ENCODE measurements around the gene BCAS3.

The BCAS3 gene

GRCh38 chr17:61394630-61395408 is 717.2 kb downstream of the BCAS3 start:
- DNase-seq, result no peak

GRCh38 chr17:61395409-61395982 is 717.8 kb downstream of the BCAS3 start:
- DNase-seq, result no peak

- DNase-seq, result no peak
Observed at GRCh38 chr17:61395983-61396585, 718.4 kb downstream of the BCAS3 start.

GRCh38 chr17:61396586-61397085 is 719.0 kb downstream of the BCAS3 start:
- no peak for DNase-seq

GRCh38 chr17:61397086-61397842 is 719.6 kb downstream of the BCAS3 start:
- no peak for DNase-seq

- DNase-seq, result no peak
Observed at GRCh38 chr17:61398721-61399130, 721.1 kb downstream of the BCAS3 start.

GRCh38 chr17:61399131-61400065 is 721.7 kb downstream of the BCAS3 start, which contains the start of gene TBX2:
Gene TBX2 (plus strand): TSS chr17:61399843. CDS start chr17:61400177, 334 bp downstream.
- DNase-seq, result no peak

- DNase-seq, result no peak
Observed at GRCh38 chr17:61400066-61400716, 722.5 kb downstream of the BCAS3 start.

GRCh38 chr17:61400717-61401388 is 723.2 kb downstream of the BCAS3 start:
- DNase-seq, result no peak

GRCh38 chr17:61401389-61402072 is 723.9 kb downstream of the BCAS3 start:
- DNase-seq, result no peak

GRCh38 chr17:61402073-61402541 is 724.5 kb downstream of the BCAS3 start:
- no peak for DNase-seq

- DNase-seq, result peak; percentile 75
Observed at GRCh38 chr17:61402978-61403800, 725.5 kb downstream of the BCAS3 start.

- no peak for DNase-seq
Observed at GRCh38 chr17:61403801-61404662, 726.4 kb downstream of the BCAS3 start.

GRCh38 chr17:61404663-61404912 is 726.9 kb downstream of the BCAS3 start:
- no peak for DNase-seq

- no peak for DNase-seq
Observed at GRCh38 chr17:61404913-61405685, 727.4 kb downstream of the BCAS3 start.

- DNase-seq, result no peak
Observed at GRCh38 chr17:61405686-61406536, 728.3 kb downstream of the BCAS3 start.

- no peak for DNase-seq
Observed at GRCh38 chr17:61406537-61406845, 728.8 kb downstream of the BCAS3 start.
